HK-2 (cell line): Measurements from ENCODE around the gene COL15A1.
"Not testable (repeated sequence)": the region's sequence is repeated elsewhere in the genome, so short reads cannot be mapped to it uniquely, and the experiment has no call there.

Source experiments
- DNase-seq: peaks from one replicate; pipeline ENCODE4 v3.0.0-alpha.2; 2018; ENCODE audit not compliant: unreplicated experiment

Gene COL15A1

GRCh38 chr9:98943682-98944056, at the start of gene COL15A1:
TSS of gene COL15A1 (plus strand) at chr9:98943907. CDS start at chr9:98944062, 155 bp downstream.
- DNase-seq, result no peak

- no peak for DNase-seq
Observed at GRCh38 chr9:98894171-98894570, 49.5 kb upstream of the COL15A1 start.

- DNase-seq, result no peak
Observed at GRCh38 chr9:98894761-98895160, 48.9 kb upstream of the COL15A1 start.

- no peak for DNase-seq
Observed at GRCh38 chr9:98896632-98897031, 47.1 kb upstream of the COL15A1 start.

- no peak for DNase-seq
Observed at GRCh38 chr9:98897745-98898144, 46.0 kb upstream of the COL15A1 start.

GRCh38 chr9:98899408-98900056, 44.2 kb upstream of the COL15A1 start:
- peak; percentile 3 for DNase-seq

GRCh38 chr9:98900244-98900643, 43.5 kb upstream of the COL15A1 start:
- no peak for DNase-seq

- DNase-seq, result no peak
Observed at GRCh38 chr9:98900725-98901124, 43.0 kb upstream of the COL15A1 start.

GRCh38 chr9:98901843-98902242, 41.9 kb upstream of the COL15A1 start:
- DNase-seq, result not testable (repeated sequence)

- DNase-seq, result no peak
Observed at GRCh38 chr9:98902516-98902915, 41.2 kb upstream of the COL15A1 start.

- DNase-seq, result no peak
Observed at GRCh38 chr9:98902925-98903324, 40.8 kb upstream of the COL15A1 start.

- DNase-seq, result no peak
Observed at GRCh38 chr9:98903961-98904411, 39.7 kb upstream of the COL15A1 start.

GRCh38 chr9:98905015-98905414, 38.7 kb upstream of the COL15A1 start:
- no peak for DNase-seq

- no peak for DNase-seq
Observed at GRCh38 chr9:98906273-98907040, 37.2 kb upstream of the COL15A1 start.

- no peak for DNase-seq
Observed at GRCh38 chr9:98907055-98907454, 36.7 kb upstream of the COL15A1 start.

GRCh38 chr9:98908897-98909634, 34.6 kb upstream of the COL15A1 start:
- DNase-seq, result no peak

GRCh38 chr9:98909935-98910334, 33.8 kb upstream of the COL15A1 start:
- DNase-seq, result no peak

GRCh38 chr9:98911042-98911441, 32.7 kb upstream of the COL15A1 start:
- DNase-seq, result no peak

- not testable (repeated sequence) for DNase-seq
Observed at GRCh38 chr9:98911738-98912137, 32.0 kb upstream of the COL15A1 start.

GRCh38 chr9:98912450-98912849, 31.3 kb upstream of the COL15A1 start:
- DNase-seq, result no peak

GRCh38 chr9:98913044-98913443, 30.7 kb upstream of the COL15A1 start:
- no peak for DNase-seq

GRCh38 chr9:98913705-98914104, 30.0 kb upstream of the COL15A1 start:
- no peak for DNase-seq

GRCh38 chr9:98915599-98915998, 28.1 kb upstream of the COL15A1 start:
- no peak for DNase-seq
